HUES6 (cell line): ENCODE measurements around the gene DFFB.

Experiments
- H3K27ac ChIP-seq: 2 replicates; pipeline ENCODE4 v1.7.0; 2013; ENCODE audit warnings: low read depth, mild to moderate bottlenecking, low read length, inconsistent platforms
- H3K27me3 ChIP-seq: 2 replicates; pipeline ENCODE4 v1.6.1; 2013; ENCODE audit warnings: low read length; ENCODE audit not compliant: control insufficient read depth, insufficient read depth
- H3K36me3 ChIP-seq: 2 replicates; pipeline ENCODE4 v1.6.1; 2013; ENCODE audit warnings: low read length; ENCODE audit not compliant: control insufficient read depth, insufficient read depth
- H3K4me1 ChIP-seq: 2 replicates; pipeline ENCODE4 v1.6.1; 2013; ENCODE audit warnings: low read length; ENCODE audit not compliant: control insufficient read depth, insufficient read depth
- H3K4me3 ChIP-seq: 2 replicates; pipeline ENCODE4 v1.5.1; 2013; ENCODE audit warnings: low read depth, low read length
- H3K9ac ChIP-seq: one replicate; pipeline ENCODE4 v1.6.1; 2013; ENCODE audit warnings: mild to moderate bottlenecking, low read length
- H3K9me3 ChIP-seq: 2 replicates; pipeline ENCODE4 v1.6.1; 2013; ENCODE audit warnings: low read depth, low read length; ENCODE audit not compliant: control insufficient read depth, insufficient read depth

DFFB gene

DNA sequence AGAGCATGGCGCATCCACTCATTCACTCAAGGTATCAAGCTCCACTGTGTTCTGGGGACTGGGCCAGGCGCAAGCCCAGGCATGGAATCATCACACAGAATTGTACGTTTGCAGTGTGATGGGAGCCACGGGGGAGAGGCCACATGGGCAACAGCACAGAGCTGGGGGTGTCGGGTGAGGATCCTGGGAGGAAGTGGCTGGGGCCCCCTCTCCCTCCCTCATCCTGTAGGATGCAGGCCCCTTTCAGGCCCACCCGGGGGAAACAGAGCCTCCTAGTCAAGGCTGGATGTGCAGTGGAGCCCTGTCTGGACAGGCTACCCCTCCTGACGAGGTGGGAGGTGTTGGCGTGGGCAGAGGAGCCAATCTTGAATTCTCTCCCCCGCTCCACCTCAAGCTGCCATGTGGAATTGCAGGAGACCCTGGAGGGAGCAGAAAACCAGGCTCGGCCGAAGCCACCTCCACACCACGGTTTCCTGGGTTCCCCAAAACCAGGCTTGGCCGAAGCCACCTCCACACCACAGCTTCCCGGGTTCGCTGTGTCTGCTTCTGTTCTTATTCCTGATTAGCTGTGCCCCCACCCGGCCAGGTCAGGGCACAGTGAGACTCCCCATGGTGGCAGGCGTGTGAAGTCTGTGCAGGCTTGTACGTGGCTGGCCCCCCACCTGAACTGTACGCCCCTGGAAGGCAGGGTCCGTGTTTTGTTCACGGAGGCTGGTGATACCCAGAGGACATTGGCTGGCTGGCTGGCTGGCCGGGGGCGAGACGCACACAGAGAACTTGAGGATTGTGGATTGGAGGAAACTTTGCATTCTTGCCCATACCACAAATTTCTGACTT lies 46.9 kb downstream of the DFFB start:
- no peaks in the 10 kb centered on the region for H3K9me3 ChIP-seq
- no peak overlapping the region for H3K9ac ChIP-seq
- no peaks in the 10 kb centered on the region for H3K36me3 ChIP-seq
- H3K27me3 ChIP-seq = no peaks in the 10 kb centered on the region
- H3K4me1 ChIP-seq = peaks cover 14% of the 10 kb centered on the region
- H3K4me3 ChIP-seq = no peak overlapping the region
- no peak overlapping the region for H3K27ac ChIP-seq

GRCh38 chr1:3904843-3905185 lies 47.5 kb downstream of the DFFB start:
- H3K4me3 ChIP-seq = no peak overlapping the region
- H3K27me3 ChIP-seq = no peaks in the 10 kb centered on the region
- H3K9me3 ChIP-seq = no peaks in the 10 kb centered on the region
- H3K27ac ChIP-seq = no peak overlapping the region
- no peak overlapping the region for H3K9ac ChIP-seq
- no peaks in the 10 kb centered on the region for H3K36me3 ChIP-seq
- peaks cover 14% of the 10 kb centered on the region for H3K4me1 ChIP-seq

- H3K9ac ChIP-seq = no peak overlapping the region
- no peaks in the 10 kb centered on the region for H3K27me3 ChIP-seq
- no peak overlapping the region for H3K27ac ChIP-seq
- H3K4me3 ChIP-seq = no peak overlapping the region
- H3K36me3 ChIP-seq = no peaks in the 10 kb centered on the region
- no peaks in the 10 kb centered on the region for H3K9me3 ChIP-seq
- H3K4me1 ChIP-seq = peaks cover 14% of the 10 kb centered on the region
Measured at GRCh38 chr1:3905266-3905952, 48.1 kb downstream of the DFFB start.

DNA sequence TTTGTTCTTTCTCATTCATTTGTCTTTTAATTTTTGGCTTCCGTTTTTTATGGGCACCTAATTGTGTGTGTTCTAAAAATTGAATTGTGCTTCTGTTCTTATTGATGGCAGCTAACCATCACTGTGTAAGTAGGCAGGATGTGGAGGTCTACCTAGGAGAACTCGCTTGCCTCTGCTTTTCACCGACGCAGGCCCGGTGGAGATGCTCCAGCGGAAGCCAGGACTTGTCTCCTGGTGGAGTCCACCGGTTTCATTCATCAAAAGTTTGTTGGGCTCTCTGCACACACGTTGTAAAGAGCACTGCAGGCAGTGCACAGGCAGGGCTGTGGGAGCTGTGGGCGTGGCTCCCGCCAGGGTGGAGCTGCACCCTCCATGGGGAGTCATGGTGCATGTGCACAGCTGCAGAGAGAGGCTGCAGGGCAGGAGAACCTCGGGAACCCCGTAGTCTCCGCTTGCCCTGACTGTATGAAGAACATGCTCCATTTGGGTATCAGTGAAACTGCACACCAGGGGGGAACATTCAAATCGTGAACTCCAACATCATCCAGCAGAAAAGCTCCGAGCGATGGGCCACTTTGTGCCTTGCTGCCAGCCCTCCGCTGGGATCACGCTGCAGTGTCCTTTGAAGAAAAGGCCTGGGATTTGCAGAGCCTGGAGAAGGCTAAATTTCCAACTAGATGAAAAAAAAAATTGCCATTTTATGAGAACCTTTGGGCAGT lies 48.8 kb downstream of the DFFB start:
- Histone ChIP-seq H3K27me3 (no peaks in the 10 kb centered on the region), H3K4me1 (peaks cover 16% of the 10 kb centered on the region), H3K36me3 (no peaks in the 10 kb centered on the region), H3K4me3 (no peak overlapping the region), H3K9me3 (no peaks in the 10 kb centered on the region), H3K9ac (no peak overlapping the region), H3K27ac (no peak overlapping the region)

- Histone ChIP-seq H3K4me1 (peaks cover 19% of the 10 kb centered on the region), H3K9me3 (no peaks in the 10 kb centered on the region), H3K4me3 (no peak overlapping the region), H3K27ac (no peak overlapping the region), H3K36me3 (no peaks in the 10 kb centered on the region), H3K27me3 (no peaks in the 10 kb centered on the region), H3K9ac (no peak overlapping the region)
Measured at GRCh38 chr1:3906672-3907020, 49.4 kb downstream of the DFFB start.

DNA sequence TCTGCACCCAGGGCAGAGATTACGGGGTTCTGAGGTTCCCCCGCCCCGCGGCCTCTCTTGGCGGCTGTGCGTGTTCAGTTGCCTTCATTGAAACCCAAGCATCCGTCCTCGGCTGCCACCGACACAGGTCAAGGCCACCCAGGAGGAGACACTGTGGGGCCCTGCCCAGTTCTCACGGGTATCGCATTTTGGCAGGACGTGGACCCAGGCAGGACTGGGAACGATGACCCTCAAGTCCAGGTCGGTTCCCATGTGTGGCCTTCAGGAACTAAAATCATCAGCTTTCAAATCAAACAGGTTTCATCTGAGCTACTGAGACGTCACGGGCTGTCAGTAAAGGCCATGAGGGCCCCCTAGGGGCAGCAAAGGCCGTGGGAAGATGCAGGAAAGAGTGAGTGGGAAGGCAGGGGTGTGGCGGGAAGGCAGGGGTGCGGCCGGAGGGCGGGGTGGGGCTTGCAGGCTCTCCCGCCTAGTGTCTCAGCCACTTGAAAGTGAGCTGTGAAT lies 49.8 kb downstream of the DFFB start:
- Histone ChIP-seq H3K27me3 (no peaks in the 10 kb centered on the region), H3K4me1 (peaks cover 19% of the 10 kb centered on the region), H3K27ac (no peak overlapping the region), H3K9me3 (no peaks in the 10 kb centered on the region), H3K9ac (no peak overlapping the region), H3K4me3 (no peak overlapping the region), H3K36me3 (no peaks in the 10 kb centered on the region)

- Histone ChIP-seq H3K4me1 (peaks cover 19% of the 10 kb centered on the region), H3K27me3 (no peaks in the 10 kb centered on the region), H3K27ac (no peak overlapping the region), H3K9me3 (no peaks in the 10 kb centered on the region), H3K4me3 (no peak overlapping the region), H3K36me3 (no peaks in the 10 kb centered on the region), H3K9ac (no peak overlapping the region)
Measured at GRCh38 chr1:3907621-3908165, 50.4 kb downstream of the DFFB start.

DNA sequence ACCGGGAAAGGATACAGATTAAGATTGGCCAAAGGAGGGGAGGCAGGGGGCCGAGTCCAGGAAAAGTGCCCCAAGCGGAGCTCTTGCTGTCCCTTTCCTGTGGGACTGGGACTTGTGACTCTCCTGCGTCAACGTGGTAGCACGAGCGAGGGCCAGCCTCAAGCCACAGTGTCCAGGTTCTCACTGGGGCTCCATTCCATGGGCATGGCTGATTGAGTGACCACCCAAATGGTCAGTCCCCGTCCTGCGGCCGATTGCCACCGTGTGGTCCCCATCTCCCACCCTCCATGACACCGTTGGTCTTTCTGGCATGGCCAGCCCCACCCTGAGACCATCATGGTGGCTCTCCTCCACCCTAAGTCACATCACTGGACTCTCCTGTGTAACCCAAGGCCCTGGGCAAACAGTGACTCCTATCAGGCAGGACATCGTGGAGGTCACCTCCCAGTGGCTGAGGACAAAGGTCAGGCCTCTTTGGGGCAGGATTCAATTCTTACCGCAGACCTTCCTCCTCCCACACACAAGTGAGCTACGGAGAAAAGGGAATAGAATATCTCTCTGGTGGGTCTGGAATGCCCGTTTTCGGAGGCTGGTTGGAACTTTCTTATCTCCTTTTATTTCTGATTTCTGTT lies 51.7 kb downstream of the DFFB start:
- Histone ChIP-seq H3K4me1 (peaks cover 12% of the 10 kb centered on the region), H3K4me3 (no peak overlapping the region), H3K9ac (no peak overlapping the region), H3K9me3 (no peaks in the 10 kb centered on the region), H3K27me3 (no peaks in the 10 kb centered on the region), H3K36me3 (no peaks in the 10 kb centered on the region), H3K27ac (no peak overlapping the region)

- Histone ChIP-seq H3K36me3 (no peaks in the 10 kb centered on the region), H3K9me3 (no peaks in the 10 kb centered on the region), H3K27ac (no peak overlapping the region), H3K4me3 (no peak overlapping the region), H3K27me3 (no peaks in the 10 kb centered on the region), H3K9ac (no peak overlapping the region), H3K4me1 (peaks cover 5% of the 10 kb centered on the region)
Measured at GRCh38 chr1:3909615-3910014, 52.3 kb downstream of the DFFB start.

- no peaks in the 10 kb centered on the region for H3K9me3 ChIP-seq
- H3K27ac ChIP-seq = no peak overlapping the region
- peaks cover 5% of the 10 kb centered on the region for H3K4me1 ChIP-seq
- H3K36me3 ChIP-seq = no peaks in the 10 kb centered on the region
- H3K4me3 ChIP-seq = no peak overlapping the region
- H3K9ac ChIP-seq = no peak overlapping the region
- H3K27me3 ChIP-seq = no peaks in the 10 kb centered on the region
Measured at GRCh38 chr1:3910049-3910731, 52.9 kb downstream of the DFFB start.
